K562 (cell line): ENCODE measurements around the gene ABT1. TPM values are rescaled to one million over a fixed set of nuclear protein-coding genes. Genes with fewer than 3 reads are reported as not detected.

Experiments used
- CBX8 ChIP-seq: fragments of 200-600 bp; sonication (generic); IDR thresholded peaks from 2 replicates; pipeline ENCODE4 v1.6.1; 2012; ENCODE audit warnings: borderline replicate concordance, mixed run types, low read depth, mild to moderate bottlenecking, moderate library complexity, mixed read lengths, low read length, control low read depth, inconsistent platforms; ENCODE audit not compliant: poor library complexity, severe bottlenecking; ENCODE audit errors: extremely low read depth
- HDAC1 ChIP-seq, 2 experiments: fragments of 450-650 bp; IDR thresholded peaks; 2 replicates each; pipeline ENCODE4 v1.6.1; 2016 to 2017; ENCODE audit warnings: inconsistent platforms in 1 of 2, mild to moderate bottlenecking in 1 of 2, moderate library complexity in 1 of 2
- HMG20A ChIP-seq: fragments of 450-650 bp; formaldehyde crosslinking; conservative IDR thresholded peaks from 2 replicates; pipeline ENCODE4 v1.4.0; 2020; ENCODE audit warnings: mild to moderate bottlenecking, mixed read lengths
- ILK ChIP-seq: fragments of 450-650 bp; IDR thresholded peaks from 2 replicates; pipeline ENCODE4 v1.6.1; 2016; ENCODE audit warnings: missing genetic modification characterization, low read depth, mild to moderate bottlenecking, missing compliant biosample characterization, moderate library complexity, borderline replicate concordance
- KLF13 ChIP-seq: fragments of 450-650 bp; IDR thresholded peaks from 2 replicates; pipeline ENCODE4 v1.6.1; 2016; ENCODE audit warnings: missing genetic modification characterization, low read depth, mild to moderate bottlenecking, missing compliant biosample characterization, moderate library complexity, borderline replicate concordance
- KLF6 ChIP-seq: fragments of 250-450 bp; sonication (Bioruptor Pico); IDR thresholded peaks from 2 replicates; pipeline ENCODE4 v1.4.0; 2020; ENCODE audit warnings: mild to moderate bottlenecking, moderate library complexity, borderline replicate concordance
- MAZ ChIP-seq, 2 experiments: fragments of 450-650 bp in 1 of 2; sonication (generic) in 1 of 2; formaldehyde crosslinking; IDR thresholded peaks in 1 of 2; conservative IDR thresholded peaks in 1 of 2; 2 replicates each; pipeline versions ENCODE4 v1.4.0 to v1.5.0; 2020; ENCODE audit warnings: mild to moderate bottlenecking in 1 of 2, missing genetic modification reagents in 1 of 2
- MEIS2 ChIP-seq: fragments of 450-650 bp; IDR thresholded peaks from 2 replicates; pipeline ENCODE4 v1.6.1; 2014; ENCODE audit warnings: mild to moderate bottlenecking; ENCODE audit not compliant: partially characterized antibody
- NR3C1 ChIP-seq: sonication (generic); formaldehyde crosslinking; IDR thresholded peaks from 2 replicates; pipeline ENCODE4 v1.8.1; 2022; ENCODE audit warnings: missing genetic modification reagents
- RB1 ChIP-seq: fragments of 450-650 bp; IDR thresholded peaks from 2 replicates; pipeline ENCODE4 v1.6.1; 2017; ENCODE audit warnings: low read depth, mild to moderate bottlenecking
- RBM39 ChIP-seq: fragments of 200-400 bp; formaldehyde crosslinking; optimal IDR thresholded peaks from 2 replicates; pipeline ENCODE3; 2018; ENCODE audit warnings: low read depth, low read length
- SETDB1 ChIP-seq: IDR thresholded peaks from one replicate; pipeline ENCODE4 v1.6.1; 2012; ENCODE audit warnings: low read length, control low read depth, inconsistent platforms
- SOX6 ChIP-seq: fragments of 450-650 bp; IDR thresholded peaks from 2 replicates; pipeline ENCODE4 v1.6.1; 2014; ENCODE audit warnings: mild to moderate bottlenecking
- ZBTB12 ChIP-seq: fragments of 250-450 bp; sonication (Bioruptor Pico); IDR thresholded peaks from 2 replicates; pipeline ENCODE4 v1.4.0; 2020
- ZC3H4 ChIP-seq: sonication (generic); formaldehyde crosslinking; IDR thresholded peaks from 2 replicates; pipeline ENCODE4 v1.9.0; 2021; ENCODE audit warnings: missing genetic modification reagents, borderline replicate concordance
- ZNF407 ChIP-seq: fragments of 450-650 bp; IDR thresholded peaks from 2 replicates; pipeline ENCODE4 v1.6.1; 2016; ENCODE audit warnings: low read depth
- ZNF695 ChIP-seq: fragments of 450-650 bp; formaldehyde crosslinking; IDR thresholded peaks from 2 replicates; pipeline ENCODE4 v1.4.0; 2020; ENCODE audit warnings: mild to moderate bottlenecking, moderate library complexity
- polyA plus RNA-seq, 8 experiments: library from polyadenylated mRNA; depleted of rRNA in 4 of 8; stranded (reverse) in 5 of 8; unstranded in 3 of 8; fragments of >200 nt; fragmentation: Nextera tagmentation in 2 of 8; fragmentation: Illumina TruSeq in 1 of 8; extraction: Ambion mirVana in 2 of 8; extraction: Trizol in 1 of 8; gene quantifications; 2 replicates each; pipeline versions ENCODE4 v1.2.1 to v1.2.3, GENCODE V29; 2011 to 2014; ENCODE audit warnings: inconsistent platforms in 1 of 8, missing spikeins in 1 of 8
- total RNA-seq, 7 experiments: library from RNA; depleted of rRNA in 6 of 7; stranded (reverse); fragments of >200 nt in 6 of 7; fragmentation: Illumina TruSeq in 2 of 7; extraction: Trizol in 2 of 7; gene quantifications; 2 replicates each; pipeline versions ENCODE4 v1.2.1 to v1.2.3, GENCODE V29; 2011 to 2021; ENCODE audit warnings: low replicate concordance in 1 of 7

Gene ABT1
- total and polyA plus RNA-seq, 9 of the 15 experiments (the other 6 are each of a cell fraction or from before 2014, with no cell fraction given) = 8.8 to 52.7 (median 40.7) TPM

GRCh38 chr6:26556263-26557070 lies 40.3 kb upstream of the ABT1 start (continued):
- TF ChIP-seq ZNF407 (peak; percentile 78), ILK (tag) (no peak), SETDB1 (no peak), SOX6 (peak; percentile 84), CBX8 (no peak), MEIS2 (no peak), HMG20A (CRISPR knock-in tag) (no peak), RB1 (no peak), ZC3H4 (CRISPR knock-in tag) (no peak), RBM39 (no peak), KLF13 (tag) (no peak), HDAC1 (IDR thresholded peaks at IDR 0.05) (peak; percentile 77 to 92), MAZ (CRISPR knock-in tag; conservative IDR thresholded peaks at IDR 0.05 in 1 of 2, IDR thresholded peaks at IDR 0.05 in 1 of 2) (peak; percentile 23 to 35; a peak in 2 of 4 replicates), NR3C1 (no peak), ZNF695 (no peak), KLF6 (no peak), ZBTB12 (CRISPR knock-in tag) (no peak)
